Gastroesophageal sphincter (tissue), 3 donors: ENCODE results near the gene ASPA.

Experiments
- CTCF ChIP-seq, 4 experiments: fragments of 200-600 bp in 2 of 4; fragments of 450-650 bp in 2 of 4; sonication (generic) in 1 of 4; IDR thresholded peaks; one replicate each; pipeline ENCODE4 v1.5.1; 2017 to 2019; ENCODE audit warnings: antibody characterized with exemption in 4 of 4, mild to moderate bottlenecking in 2 of 4, moderate library complexity in 2 of 4
- EP300 ChIP-seq: sonication (generic); formaldehyde crosslinking; IDR thresholded peaks from one replicate; pipeline ENCODE4 v1.6.1; 2017; ENCODE audit warnings: antibody characterized with exemption, mild to moderate bottlenecking
- POLR2A ChIP-seq, 2 donors: fragments of 450-650 bp; IDR thresholded peaks; one replicate each; pipeline ENCODE4 v1.6.1; 2017; ENCODE audit warnings: antibody characterized with exemption in 2 of 2, mild to moderate bottlenecking in 2 of 2, moderate library complexity in 1 of 2
- POLR2AphosphoS5 ChIP-seq: sonication (generic); formaldehyde crosslinking; IDR thresholded peaks from one replicate; pipeline ENCODE4 v1.6.1; 2017; ENCODE audit warnings: antibody characterized with exemption

GRCh38 chr17:3527468-3527867, 51.7 kb downstream of the ASPA start:
- TF ChIP-seq CTCF (IDR thresholded peaks at IDR 0.05) (no peak), POLR2AphosphoS5 (no peak), POLR2A (IDR thresholded peaks at IDR 0.05) (no peak), EP300 (no peak)
